Measurements from ENCODE around the gene RASSF1. TPM values are rescaled to one million over a fixed set of nuclear protein-coding genes. Genes with fewer than 3 reads are reported as not detected.
"Not testable (repeated sequence)": the region's sequence is repeated elsewhere in the genome, so short reads cannot be mapped to it uniquely, and the experiment has no call there.

Gene RASSF1
- total RNA-seq, 1 donor from 2014 or later: 39.5 TPM

DNA sequence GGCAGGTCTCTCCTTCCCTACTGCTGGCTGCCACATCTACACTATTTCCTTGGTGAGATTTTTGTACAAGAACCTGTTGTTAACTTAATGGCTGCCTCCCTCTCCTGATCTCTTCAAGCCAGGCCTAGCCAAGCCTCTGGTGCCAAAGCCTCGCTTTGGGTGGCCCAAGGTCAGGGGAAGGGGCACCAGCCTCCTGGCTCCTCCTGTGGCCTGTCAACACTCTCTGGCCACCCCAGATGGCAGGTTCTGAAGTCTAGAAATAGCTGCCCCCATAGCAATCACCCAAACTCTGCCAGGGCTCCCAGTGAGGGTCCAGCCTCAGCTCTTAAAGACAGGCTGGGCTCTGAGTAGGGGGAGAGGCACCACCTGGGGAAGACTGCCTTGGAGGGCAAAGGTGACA, 53.4 kb downstream of the RASSF1 start:
- DNase-seq (no peak), ATAC-seq (no peak)
- no peaks in the 10 kb centered on the region for H3K9me3 ChIP-seq
- H3K27me3 ChIP-seq (ENCODE audit: low read depth): no peaks in the 10 kb centered on the region
- intact Hi-C loops (cut with DNase I): no loop called here
- no peak overlapping the region for H3K4me3 ChIP-seq
- peaks cover 42% of the 10 kb centered on the region for H3K36me3 ChIP-seq
- no peak overlapping the region for H3K27ac ChIP-seq
- TF ChIP-seq CTCF (IDR thresholded peaks at IDR 0.05): no peak
- peaks cover 16% of the 10 kb centered on the region for H3K4me1 ChIP-seq

GRCh38 chr3:50286322-50287227, 54.1 kb downstream of the RASSF1 start:
- Histone ChIP-seq H3K4me1 (peaks cover 14% of the 10 kb centered on the region), H3K27me3 (ENCODE audit: low read depth) (no peaks in the 10 kb centered on the region), H3K4me3 (no peak overlapping the region), H3K9me3 (no peaks in the 10 kb centered on the region), H3K36me3 (peaks cover 42% of the 10 kb centered on the region), H3K27ac (no peak overlapping the region)
- no peak for TF ChIP-seq CTCF (IDR thresholded peaks at IDR 0.05)
- intact Hi-C loops (cut with DNase I): no loop called here
- DNase-seq (no peak), ATAC-seq (no peak)

DNA sequence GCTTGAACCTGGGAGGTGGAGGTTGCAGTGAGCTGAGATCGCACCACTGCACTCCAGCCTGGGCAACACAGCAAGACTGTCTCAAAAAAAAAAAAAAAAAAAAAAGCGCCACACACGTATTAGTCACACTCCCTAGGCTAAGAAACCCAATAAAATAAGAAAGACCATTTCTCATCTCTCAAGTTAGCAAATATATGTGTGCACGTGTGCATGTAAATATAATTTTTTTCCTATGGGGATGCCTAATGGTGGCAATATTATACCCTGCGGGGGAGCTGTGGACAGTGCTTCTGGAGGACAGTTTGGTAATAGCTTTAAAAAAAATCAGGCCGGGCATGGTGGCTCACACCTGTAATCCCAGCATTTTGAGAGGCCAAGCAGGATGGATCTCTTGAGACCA, 56.5 kb downstream of the RASSF1 start:
- intact Hi-C loops (cut with DNase I); ATAC-seq: not testable (repeated sequence)

More for the DNA sequence above, 56.5 kb downstream of the RASSF1 start:
- not testable (repeated sequence) for H3K9me3 ChIP-seq; H3K4me3 ChIP-seq; H3K27ac ChIP-seq; DNase-seq; H3K27me3 ChIP-seq (ENCODE audit: low read depth); H3K4me1 ChIP-seq
- H3K36me3 ChIP-seq: peaks cover 28% of the 10 kb centered on the region

Other genes starting within 250 kb of the RASSF1 start
- 44.7 TPM for gene SEMA3F, start 185.5 kb downstream of the RASSF1 start, total RNA-seq
- not detected for gene GNAT1, start 149.2 kb downstream of the RASSF1 start, total RNA-seq
- not detected for gene SLC38A3, start 135.6 kb downstream of the RASSF1 start, total RNA-seq
- 372 TPM for gene GNAI2, start 104.6 kb downstream of the RASSF1 start, total RNA-seq
- 77.6 TPM for gene SEMA3B, start 71.7 kb downstream of the RASSF1 start, total RNA-seq
- gene LSMEM2, start 61.7 kb downstream of the RASSF1 start, total RNA-seq: not detected
- gene IFRD2, start 48.4 kb downstream of the RASSF1 start, total RNA-seq: 66.9 TPM
- 4.0 TPM for gene HYAL3, start 41.4 kb downstream of the RASSF1 start, total RNA-seq
- 9.3 TPM for gene NAA80, start 41.4 kb downstream of the RASSF1 start, total RNA-seq
- 58.2 TPM for gene HYAL1, start 37.3 kb downstream of the RASSF1 start, total RNA-seq
- gene HYAL2, start 18.1 kb downstream of the RASSF1 start, total RNA-seq: 155 TPM
- gene TUSC2, start 12.6 kb downstream of the RASSF1 start, total RNA-seq: 29.4 TPM
- gene ZMYND10, start 4.9 kb upstream of the RASSF1 start, total RNA-seq: 32.8 TPM
- gene NPRL2, start 9.9 kb upstream of the RASSF1 start, total RNA-seq: 17.7 TPM
- 21.7 TPM for gene CYB561D2, start 10.0 kb upstream of the RASSF1 start, total RNA-seq
- 37.5 TPM for gene TMEM115, start 18.7 kb upstream of the RASSF1 start, total RNA-seq
- 105 TPM for gene CACNA2D2, start 162.8 kb upstream of the RASSF1 start, total RNA-seq
- 6.7 TPM for gene C3orf18, start 226.9 kb upstream of the RASSF1 start, total RNA-seq
- 28.4 TPM for gene HEMK1, start 228.7 kb upstream of the RASSF1 start, total RNA-seq

Data from lower lobe of right lung (tissue), 2 donors.